ENCODE results near the gene ZNF22. TPM values are rescaled to one million over a fixed set of nuclear protein-coding genes. Genes with fewer than 3 reads are reported as not detected.

Gene ZNF22
- total and polyA plus RNA-seq, 8 donors, result 12.6 to 21.8 (median 19.4) TPM

GRCh38 chr10:44968500-44969400, 32.0 kb upstream of the ZNF22 start:
- ATAC-seq, result no peak
- H3K27me3 ChIP-seq, result no peaks in the 10 kb centered on the region
- peaks cover 0 to 15% (median 0%) of the 10 kb centered on the region in 3 donors for H3K36me3 ChIP-seq
- no peak overlapping the region for H3K4me3 ChIP-seq
- no peaks in the 10 kb centered on the region for H3K9me3 ChIP-seq
- peaks cover 4 to 35% (median 15%) of the 10 kb centered on the region in 3 donors for H3K4me1 ChIP-seq
- peak overlapping the region in 2 of 4 donors; percentile 41 to 92 for H3K27ac ChIP-seq
- 75 to 78% methylated on average over 11 of the region's 11 CpGs for WGBS, 2 donors
- no peak for TF ChIP-seq CTCF (IDR thresholded peaks at IDR 0.05)
- intact Hi-C loops (cut with DNase I), result no loop called here
- DNase-seq, result peak in 1 of 6 donors; percentile 23
- no peak for FAIRE-seq

DNA sequence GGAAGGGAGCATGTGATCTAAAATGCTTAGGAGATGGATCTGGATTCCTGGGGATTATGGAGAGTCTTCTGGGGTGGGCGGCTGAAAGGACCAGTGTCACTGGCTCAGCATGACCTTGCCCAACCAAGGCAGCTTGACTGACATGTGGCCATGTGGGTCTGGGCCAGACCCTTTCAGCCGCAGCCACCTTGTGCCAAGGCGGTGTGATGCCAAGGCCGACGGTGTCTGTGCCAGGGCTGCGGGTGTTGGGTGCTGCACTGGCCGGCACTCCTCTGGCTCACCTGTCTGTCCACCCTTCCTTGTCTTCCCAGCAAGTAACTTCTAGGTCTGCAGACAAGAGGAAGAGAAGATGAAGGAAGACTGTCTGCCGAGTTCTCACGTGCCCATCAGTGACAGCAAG, 30.9 kb upstream of the ZNF22 start:
- Histone ChIP-seq H3K27me3 (no peaks in the 10 kb centered on the region), H3K4me1 (peaks cover 12 to 33% (median 18%) of the 10 kb centered on the region in 3 donors), H3K36me3 (peaks cover 0 to 15% (median 0%) of the 10 kb centered on the region in 3 donors), H3K4me3 (no peak overlapping the region), H3K27ac (peak overlapping the region in 1 of 4 donors; percentile 18), H3K9me3 (no peaks in the 10 kb centered on the region)
- WGBS, 2 donors, result 30 to 39% methylated on average over 9 of the region's 9 CpGs
- FAIRE-seq, result no peak
- peak in 5 of 6 donors; percentile 61 to 86 (median 76) for DNase-seq
- intact Hi-C loops (cut with DNase I), result loop anchor here in 1 of 3 donors (5.0 kb wide), 1 partner anchor 38 kb away; no protein-coding TSS in a partner anchor
- no peak for TF ChIP-seq CTCF (IDR thresholded peaks at IDR 0.05)
- ATAC-seq, result peak; percentile 3 to 43 (median 21)

GRCh38 chr10:44970812-44971395, 29.8 kb upstream of the ZNF22 start:
- 93 to 95% methylated on average over 8 of the region's 8 CpGs for WGBS, 2 donors
- Histone ChIP-seq H3K9me3 (no peaks in the 10 kb centered on the region), H3K36me3 (peaks cover 0 to 15% (median 0%) of the 10 kb centered on the region in 3 donors), H3K4me3 (no peak overlapping the region), H3K4me1 (peaks cover 8 to 24% (median 14%) of the 10 kb centered on the region in 3 donors), H3K27me3 (no peaks in the 10 kb centered on the region), H3K27ac (no peak overlapping the region)
- FAIRE-seq (no peak), ATAC-seq (no peak), DNase-seq (no peak)
- no peak for TF ChIP-seq CTCF (IDR thresholded peaks at IDR 0.05)
- intact Hi-C loops (cut with DNase I), result loop anchor here in 1 of 3 donors (5.0 kb wide), 1 partner anchor 39 kb away; no protein-coding TSS in a partner anchor

DNA sequence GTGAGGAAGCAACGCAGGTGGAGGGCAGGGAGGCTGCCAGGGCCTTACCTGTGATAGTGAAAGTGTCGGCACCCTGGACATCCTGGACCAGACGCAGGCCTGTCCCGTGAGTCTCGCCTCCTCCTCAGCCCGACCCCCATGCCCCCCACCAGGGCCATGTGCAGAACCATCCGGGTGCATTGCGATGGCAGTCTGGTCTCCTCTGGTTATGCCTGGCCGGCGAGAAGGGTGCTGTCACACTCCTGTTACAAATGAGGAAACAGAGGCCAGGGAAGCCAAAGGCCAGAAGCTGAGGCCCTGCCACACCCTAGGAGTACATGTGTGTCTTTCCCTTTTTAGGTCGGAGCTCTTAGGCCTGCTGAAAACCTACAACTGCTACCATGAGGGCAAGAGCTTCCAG, 29.3 kb upstream of the ZNF22 start:
- Histone ChIP-seq H3K27ac (no peak overlapping the region), H3K4me1 (peaks cover 8 to 19% (median 13%) of the 10 kb centered on the region in 3 donors), H3K9me3 (no peaks in the 10 kb centered on the region), H3K4me3 (no peak overlapping the region), H3K27me3 (no peaks in the 10 kb centered on the region), H3K36me3 (peaks cover 0 to 15% (median 0%) of the 10 kb centered on the region in 3 donors)
- no peak for TF ChIP-seq CTCF (IDR thresholded peaks at IDR 0.05)
- DNase-seq, result peak in 2 of 6 donors; percentile 64 to 75
- intact Hi-C loops (cut with DNase I), result loop anchor here in 1 of 3 donors (5.0 kb wide), 1 partner anchor 39 kb away; no protein-coding TSS in a partner anchor
- 96 to 97% methylated on average over 11 of the region's 11 CpGs for WGBS, 2 donors
- ATAC-seq, result no peak
- no peak for FAIRE-seq
